PC-3 (cell line): ENCODE measurements around the gene TK2. TPM values are rescaled to one million over a fixed set of nuclear protein-coding genes. Genes with fewer than 3 reads are reported as not detected.

Source experiments
- ATAC-seq: fragments of 200-7000 bp; cut with Tn5 transposase; 2 replicates; pipeline ENCODE4 v1.9.1; 2020; ENCODE audit warnings: mild to moderate bottlenecking, moderate library complexity
- BruUV-seq: library from RNA; stranded (reverse); fragments of 400-500 nt; replicated peaks from 2 replicates; lab custom pipeline; 2021; lab: Mats Ljungman, UMichigan
- CTCF ChIA-PET: fragments of 300-600 bp; sonication (Branson Sonifier 250); formaldehyde crosslinking; loops from one replicate; lab custom pipeline; 2022; ENCODE audit warnings: antibody characterized with exemption; lab: Charles Lee
- POLR2A ChIA-PET: fragments of 300-600 bp; sonication (Branson Sonifier 250); formaldehyde crosslinking; loops from one replicate; lab custom pipeline; 2022; ENCODE audit warnings: antibody characterized with exemption; ENCODE audit not compliant: unreplicated experiment; lab: Charles Lee
- DNase-seq: peaks from one replicate; pipeline ENCODE4 v3.0.0-alpha.2; 2015
- H2AFZ ChIP-seq: fragments of 300-600 bp; sonication (generic); 2 replicates; pipeline ENCODE4 v1.6.0; 2016; ENCODE audit warnings: antibody characterized with exemption, low read length
- H3F3A ChIP-seq: fragments of 300-600 bp; sonication (generic); one replicate; pipeline ENCODE4 v1.6.0; 2017; ENCODE audit warnings: antibody characterized with exemption, low read length, control low read depth, mild to moderate bottlenecking; ENCODE audit not compliant: unreplicated experiment
- H3K27ac ChIP-seq: fragments of 300-600 bp; sonication (generic); 2 replicates; pipeline ENCODE4 v1.5.1; 2016; ENCODE audit warnings: mild to moderate bottlenecking, low read length
- H3K27me3 ChIP-seq: fragments of 300-600 bp; sonication (generic); 2 replicates; pipeline ENCODE4 v1.6.1; 2016; ENCODE audit warnings: low read length, mixed read lengths
- H3K36me3 ChIP-seq: fragments of 300-600 bp; sonication (generic); 2 replicates; pipeline ENCODE4 v1.6.1; 2016; ENCODE audit warnings: low read depth, mixed run types, low read length, mixed read lengths
- H3K4me1 ChIP-seq: fragments of 300-600 bp; sonication (generic); 2 replicates; pipeline ENCODE4 v1.5.1; 2016; ENCODE audit warnings: low read length; ENCODE audit not compliant: insufficient read depth
- H3K4me2 ChIP-seq: fragments of 300-600 bp; sonication (generic); 2 replicates; pipeline ENCODE4 v1.6.0; 2016; ENCODE audit warnings: low read length
- H3K4me3 ChIP-seq: fragments of 300-600 bp; sonication (generic); 2 replicates; pipeline ENCODE4 v1.5.1; 2016; ENCODE audit warnings: mild to moderate bottlenecking, low read length, mixed read lengths
- H3K79me2 ChIP-seq: fragments of 300-600 bp; sonication (generic); 2 replicates; pipeline ENCODE4 v1.6.1; 2017; ENCODE audit warnings: low read length, mixed read lengths
- H3K9ac ChIP-seq: fragments of 300-600 bp; sonication (generic); 2 replicates; pipeline ENCODE4 v1.6.0; 2016; ENCODE audit warnings: mild to moderate bottlenecking, low read length
- H3K9me2 ChIP-seq: fragments of 300-600 bp; sonication (generic); replicated peaks from 2 replicates; pipeline ENCODE4 v1.6.1; 2016; ENCODE audit warnings: mixed run types, low read length, mixed read lengths
- H3K9me3 ChIP-seq: fragments of 300-600 bp; sonication (generic); 2 replicates; pipeline ENCODE4 v1.6.1; 2016; ENCODE audit warnings: low read length, mixed read lengths
- H4K20me1 ChIP-seq: fragments of 300-600 bp; sonication (generic); 2 replicates; pipeline ENCODE4 v1.6.1; 2016; ENCODE audit warnings: low read length, mixed read lengths
- CTCF ChIP-seq: fragments of 300-600 bp; sonication (generic); conservative IDR thresholded peaks from 2 replicates; pipeline ENCODE4 v1.5.1; 2017; ENCODE audit warnings: antibody characterized with exemption, low read depth, mild to moderate bottlenecking, low read length
- EZH2 ChIP-seq: fragments of 300-600 bp; sonication (generic); IDR thresholded peaks from one replicate; pipeline ENCODE4 v1.6.1; 2017; ENCODE audit warnings: antibody characterized with exemption, mild to moderate bottlenecking, low read length; ENCODE audit not compliant: unreplicated experiment
- EZH2phosphoT487 ChIP-seq: fragments of 300-600 bp; sonication (generic); IDR thresholded peaks from 2 replicates; pipeline ENCODE4 v1.6.1; 2018; ENCODE audit warnings: mild to moderate bottlenecking, antibody characterized with exemption, low read length, borderline replicate concordance
- intact Hi-C: fragments of 100-400 bp; cut with micrococcal nuclease; formaldehyde crosslinking; loops from 2 replicates; pipeline ENCODE4 v1.9.0; 2023
- total RNA-seq: library from RNA; depleted of rRNA; stranded (reverse); fragments of >200 nt; gene quantifications from 2 replicates; pipeline ENCODE4 v1.2.3, GENCODE V29; 2014

The TK2 gene
- total RNA-seq, 1 experiment from 2014 or later, result 8.3 TPM

- ATAC-seq, result no peak
- Histone ChIP-seq H3K9ac (no peak overlapping the region), H3K4me3 (no peak overlapping the region), H3K79me2 (no peaks in the 10 kb centered on the region), H3K27ac (no peak overlapping the region), H2AFZ (no peak overlapping the region), H3K27me3 (no peaks in the 10 kb centered on the region), H3F3A (no peaks in the 10 kb centered on the region), H3K4me2 (no peak overlapping the region), H3K36me3 (no peaks in the 10 kb centered on the region), H3K4me1 (no peaks in the 10 kb centered on the region), H3K9me3 (no peaks in the 10 kb centered on the region), H4K20me1 (no peaks in the 10 kb centered on the region), H3K9me2 (no peaks in the 10 kb centered on the region)
- POLR2A ChIA-PET, result no interaction called here
- BruUV-seq, result no TSS peak
- intact Hi-C loops, result no loop called here
- no peak for DNase-seq
- TF ChIP-seq CTCF (no peak), EZH2 (no peak), EZH2phosphoT487 (no peak)
- CTCF ChIA-PET, result no interaction called here
These were observed 42.9 kb upstream of the TK2 start for GRCh38 chr16:66592814-66593213.

- no peak overlapping the region for H2AFZ ChIP-seq
- POLR2A ChIA-PET, result no interaction called here
- H4K20me1 ChIP-seq, result no peaks in the 10 kb centered on the region
These were observed 42.3 kb upstream of the TK2 start for GRCh38 chr16:66592241-66592640.

More at GRCh38 chr16:66592241-66592640, 42.3 kb upstream of the TK2 start:
- Histone ChIP-seq H3K4me2 (no peak overlapping the region), H3K27me3 (no peaks in the 10 kb centered on the region), H3K79me2 (no peaks in the 10 kb centered on the region), H3F3A (no peaks in the 10 kb centered on the region), H3K36me3 (no peaks in the 10 kb centered on the region), H3K9me3 (no peaks in the 10 kb centered on the region), H3K9me2 (no peaks in the 10 kb centered on the region), H3K9ac (no peak overlapping the region), H3K4me1 (no peaks in the 10 kb centered on the region), H3K27ac (no peak overlapping the region), H3K4me3 (no peak overlapping the region)
- ATAC-seq, result no peak
- intact Hi-C loops, result no loop called here
- no TSS peak for BruUV-seq
- no peak for DNase-seq
- TF ChIP-seq EZH2, result no peak
- no peak for TF ChIP-seq EZH2phosphoT487
- no peak for TF ChIP-seq CTCF
- CTCF ChIA-PET, result no interaction called here
